CD4-positive, alpha-beta T cell treated with Interleukin-1 beta for 1 hour (primary cell): ENCODE data around the gene VPS45.
"Not testable (repeated sequence)": the region's sequence is repeated elsewhere in the genome, so short reads cannot be mapped to it uniquely, and the experiment has no call there.

ENCODE experiments used
- DNase-seq, 2 donors: peaks; one replicate each; pipeline ENCODE4 v3.0.0-alpha.2; 2020 to 2022

The VPS45 gene, protein sequence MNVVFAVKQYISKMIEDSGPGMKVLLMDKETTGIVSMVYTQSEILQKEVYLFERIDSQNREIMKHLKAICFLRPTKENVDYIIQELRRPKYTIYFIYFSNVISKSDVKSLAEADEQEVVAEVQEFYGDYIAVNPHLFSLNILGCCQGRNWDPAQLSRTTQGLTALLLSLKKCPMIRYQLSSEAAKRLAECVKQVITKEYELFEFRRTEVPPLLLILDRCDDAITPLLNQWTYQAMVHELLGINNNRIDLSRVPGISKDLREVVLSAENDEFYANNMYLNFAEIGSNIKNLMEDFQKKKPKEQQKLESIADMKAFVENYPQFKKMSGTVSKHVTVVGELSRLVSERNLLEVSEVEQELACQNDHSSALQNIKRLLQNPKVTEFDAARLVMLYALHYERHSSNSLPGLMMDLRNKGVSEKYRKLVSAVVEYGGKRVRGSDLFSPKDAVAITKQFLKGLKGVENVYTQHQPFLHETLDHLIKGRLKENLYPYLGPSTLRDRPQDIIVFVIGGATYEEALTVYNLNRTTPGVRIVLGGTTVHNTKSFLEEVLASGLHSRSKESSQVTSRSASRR

GRCh38 chr1:150067184-150068108, at the start of gene VPS45:
TSS of gene VPS45 (plus strand) at chr1:150067776. CDS start at chr1:150067858, 82 bp downstream.
- DNase-seq, result peak; percentile 82 to 84

GRCh38 chr1:150018165-150018564, 49.4 kb upstream of the VPS45 start:
- DNase-seq, result no peak

GRCh38 chr1:150020711-150021110, 46.9 kb upstream of the VPS45 start:
- no peak for DNase-seq

DNA sequence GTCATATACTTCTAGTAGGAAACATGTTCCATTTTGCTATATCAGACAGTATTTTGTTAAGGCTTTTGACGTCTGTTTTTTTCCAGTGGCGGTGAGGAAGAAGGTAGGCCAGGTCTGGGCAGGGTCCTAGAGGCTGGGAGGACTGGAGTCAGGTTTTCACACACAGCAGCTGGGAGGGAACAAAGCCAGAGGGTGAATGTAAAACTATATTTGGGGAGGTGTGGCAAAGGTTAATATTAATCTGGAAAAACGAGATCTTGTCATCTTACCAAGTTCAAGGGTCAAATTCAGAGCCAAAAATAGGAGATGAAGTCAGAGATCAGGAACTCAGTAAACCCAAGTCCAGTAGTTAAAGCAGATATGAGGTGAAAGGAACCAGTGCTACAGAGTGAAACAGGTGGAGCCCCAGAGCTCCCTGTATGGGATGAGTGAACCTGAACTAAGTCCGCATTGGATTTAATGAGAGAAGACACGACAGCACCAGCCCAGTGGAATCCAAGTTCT, 46.3 kb upstream of the VPS45 start:
- no peak for DNase-seq

- DNase-seq, result no peak
These were observed 45.2 kb upstream of the VPS45 start for GRCh38 chr1:150022357-150022756.

DNA sequence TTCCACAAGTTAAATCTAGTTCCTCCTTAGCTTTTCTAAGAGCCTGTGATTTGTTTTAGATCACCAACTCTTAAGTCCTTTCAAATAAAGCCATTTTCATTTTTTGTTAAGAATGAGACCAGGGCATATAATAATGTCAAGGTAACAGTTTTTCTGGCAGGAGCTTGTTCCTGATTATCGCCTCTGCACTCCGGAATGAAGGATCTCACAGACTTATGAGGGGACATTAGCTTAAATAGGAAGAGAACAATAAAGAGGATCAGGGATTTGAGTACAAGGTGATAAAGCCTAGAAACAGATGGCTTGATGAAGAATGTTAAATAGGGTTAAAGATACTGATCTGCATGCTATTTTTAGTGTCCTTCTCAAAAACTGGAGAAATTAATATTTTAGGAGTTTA, 43.4 kb upstream of the VPS45 start:
- no peak for DNase-seq

DNA sequence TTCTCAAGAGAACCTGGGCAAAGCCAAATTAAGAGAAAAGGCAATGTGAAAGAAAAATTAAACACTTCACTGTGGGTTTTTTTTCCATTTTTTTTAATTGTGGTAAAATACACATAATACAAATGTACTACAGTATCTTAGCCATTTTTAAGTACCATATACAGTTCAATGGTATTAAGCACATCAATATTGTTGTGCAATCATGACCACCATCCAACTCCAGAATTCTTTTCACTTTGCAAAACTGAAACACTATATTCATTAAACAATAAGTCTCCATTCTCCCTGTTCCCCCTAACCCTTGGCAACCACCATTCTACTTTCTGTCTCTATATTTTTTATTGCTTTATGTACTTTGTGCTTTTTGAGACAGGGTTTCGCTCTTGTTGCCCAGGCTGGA, 39.3 kb upstream of the VPS45 start:
- DNase-seq, result no peak

- DNase-seq, result no peak
These were observed 33.2 kb upstream of the VPS45 start for GRCh38 chr1:150034336-150034735.

- DNase-seq, result no peak
These were observed 17.6 kb upstream of the VPS45 start for GRCh38 chr1:150049926-150050325.

DNA sequence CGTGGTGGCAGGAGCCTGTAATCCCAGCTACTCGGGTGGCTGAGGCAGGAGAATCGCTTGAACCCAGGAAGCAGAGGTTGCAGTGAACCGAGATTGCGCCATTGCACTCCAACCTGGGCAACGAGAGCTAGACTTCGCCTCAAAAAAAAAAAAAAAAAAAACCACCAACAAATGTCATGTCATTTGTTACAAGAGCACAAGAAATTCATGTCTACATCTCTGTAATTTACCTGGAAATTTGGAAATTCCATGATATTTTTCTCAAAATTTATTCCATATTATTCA, 16.5 kb upstream of the VPS45 start:
- DNase-seq, result no peak

- DNase-seq, result not testable (repeated sequence)
These were observed 15.6 kb upstream of the VPS45 start for GRCh38 chr1:150051905-150052412.

- DNase-seq, result peak in 1 of 2 donors; percentile 1
These were observed 13.7 kb upstream of the VPS45 start for GRCh38 chr1:150053926-150054325.

- DNase-seq, result not testable (repeated sequence)
These were observed 12.1 kb upstream of the VPS45 start for GRCh38 chr1:150055507-150055906.

GRCh38 chr1:150056407-150056806, 11.2 kb upstream of the VPS45 start:
- no peak for DNase-seq

- DNase-seq, result no peak
These were observed 7.3 kb upstream of the VPS45 start for GRCh38 chr1:150060260-150060659.

DNA sequence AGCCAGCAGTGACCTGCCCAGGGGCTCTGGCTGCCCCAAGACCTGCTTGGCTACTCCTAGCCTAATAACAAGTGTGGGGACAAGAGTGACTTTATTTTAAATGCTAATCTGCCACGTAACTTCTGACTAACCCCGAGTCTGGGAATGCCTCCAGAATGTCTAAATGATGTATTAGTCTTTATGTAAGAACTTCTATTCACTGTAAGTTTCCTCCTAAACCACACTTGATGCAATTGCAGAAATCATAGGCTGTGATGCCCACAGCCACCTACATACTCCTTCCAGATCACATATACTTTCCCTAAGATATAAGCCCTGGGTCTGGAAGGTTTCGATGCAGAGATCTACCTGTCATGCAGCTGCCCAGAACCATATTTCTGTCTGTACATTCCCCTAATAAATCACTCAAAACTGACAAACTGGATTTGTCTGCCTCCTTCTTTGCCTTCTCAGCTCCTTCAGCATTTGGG, 5.9 kb upstream of the VPS45 start:
- no peak for DNase-seq

DNA sequence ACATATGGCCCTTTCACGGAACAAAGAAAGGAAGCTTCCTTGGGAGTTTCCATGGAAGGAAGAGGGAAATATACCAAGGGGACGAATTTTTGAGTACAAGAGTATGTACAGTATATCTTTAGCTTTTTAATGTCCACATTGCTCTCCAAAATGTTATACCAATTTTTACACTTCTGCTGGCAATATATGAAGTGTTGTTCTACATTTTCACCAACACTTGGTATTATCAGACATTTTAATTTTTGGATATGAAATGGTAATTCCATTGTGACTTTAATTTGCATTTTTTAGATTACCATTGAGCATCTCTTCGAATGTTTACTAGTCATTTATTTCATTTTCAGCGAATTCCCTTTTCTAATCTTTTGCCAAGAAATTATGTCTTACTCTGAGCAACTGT, 5.5 kb upstream of the VPS45 start:
- DNase-seq, result no peak

DNA sequence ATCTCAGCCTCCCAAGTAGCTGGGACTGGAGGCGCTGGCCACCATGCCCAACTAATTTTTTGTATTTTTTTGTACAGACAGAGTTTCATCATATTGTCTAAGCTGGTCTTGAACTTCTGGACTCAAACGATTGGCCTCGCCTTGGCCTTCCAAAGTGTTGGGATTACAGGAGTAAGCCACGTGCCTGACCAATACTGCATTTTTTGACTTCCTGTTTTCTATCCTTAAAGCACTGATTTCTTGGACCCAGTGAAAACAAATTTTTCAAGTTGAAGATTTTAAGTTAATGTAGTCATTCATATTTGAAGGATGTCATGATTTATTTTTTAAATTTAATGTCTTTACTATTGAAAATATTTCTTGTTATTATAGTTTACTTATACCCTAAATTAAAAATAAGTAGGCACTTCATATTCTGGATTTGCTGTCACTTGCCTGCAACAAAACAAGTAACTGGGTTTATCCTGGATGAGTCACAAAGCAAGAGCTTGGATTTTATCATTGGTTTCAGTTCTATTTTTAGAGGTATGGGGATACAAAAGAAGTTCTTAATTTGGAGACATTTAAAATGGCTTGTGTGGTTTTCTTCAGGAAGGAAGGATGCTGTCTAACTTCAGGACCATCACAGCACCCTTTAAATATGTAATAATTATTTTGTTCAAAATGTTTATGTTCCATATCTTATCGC, 2.2 kb upstream of the VPS45 start:
- DNase-seq, result no peak

- no peak for DNase-seq
These were observed 1.2 kb upstream of the VPS45 start for GRCh38 chr1:150066328-150066727.

- peak; percentile 2 to 36 for DNase-seq
These were observed 765 bp upstream of the VPS45 start for GRCh38 chr1:150066838-150067183.

- DNase-seq, result no peak
These were observed 496 bp downstream of the VPS45 start for GRCh38 chr1:150068109-150068435.

DNA sequence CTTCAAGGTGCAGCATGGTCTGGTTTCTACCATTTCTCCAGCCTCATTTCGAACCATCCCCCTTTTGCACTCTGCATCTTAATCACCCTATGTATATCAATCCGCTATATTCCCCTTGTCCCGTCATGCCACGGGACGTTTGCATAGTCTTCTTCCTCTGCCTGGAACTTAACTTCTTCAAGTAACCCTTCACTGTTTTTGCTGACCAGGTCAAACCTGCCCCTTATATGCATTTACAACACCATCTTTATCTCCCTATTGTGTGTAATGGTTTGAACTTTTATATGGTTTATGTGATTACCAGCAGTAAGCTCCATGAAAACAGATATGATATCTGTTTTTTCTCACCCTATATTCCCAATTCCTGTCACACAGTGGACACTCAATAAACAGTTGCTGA, 2.3 kb downstream of the VPS45 start:
- no peak for DNase-seq

DNA sequence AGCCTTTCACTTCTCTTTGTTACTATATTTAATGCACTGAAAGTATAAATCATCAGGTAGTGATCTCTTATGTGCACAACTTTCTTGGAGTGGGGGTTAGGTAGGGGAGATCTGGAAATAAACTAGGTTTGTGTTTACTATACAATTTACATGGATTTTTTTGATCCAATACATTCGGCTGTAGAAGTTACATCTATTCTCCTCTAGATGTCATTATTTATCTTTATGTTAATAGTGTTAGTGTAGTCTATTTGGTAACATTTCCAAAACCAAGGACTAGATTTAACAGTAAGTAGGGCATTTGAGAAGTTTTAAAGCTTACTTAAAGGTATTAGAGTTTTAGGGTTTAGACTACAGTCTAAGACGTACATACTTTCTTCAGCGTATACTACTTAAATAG, 5.4 kb downstream of the VPS45 start:
- peak in 1 of 2 donors; percentile 35 for DNase-seq
